Measurements from ENCODE around the gene NTRK1. TPM values are rescaled to one million over a fixed set of nuclear protein-coding genes. Genes with fewer than 3 reads are reported as not detected.

The NTRK1 gene
- total RNA-seq, 1 experiment from 2014 or later = 0.24 TPM

DNA sequence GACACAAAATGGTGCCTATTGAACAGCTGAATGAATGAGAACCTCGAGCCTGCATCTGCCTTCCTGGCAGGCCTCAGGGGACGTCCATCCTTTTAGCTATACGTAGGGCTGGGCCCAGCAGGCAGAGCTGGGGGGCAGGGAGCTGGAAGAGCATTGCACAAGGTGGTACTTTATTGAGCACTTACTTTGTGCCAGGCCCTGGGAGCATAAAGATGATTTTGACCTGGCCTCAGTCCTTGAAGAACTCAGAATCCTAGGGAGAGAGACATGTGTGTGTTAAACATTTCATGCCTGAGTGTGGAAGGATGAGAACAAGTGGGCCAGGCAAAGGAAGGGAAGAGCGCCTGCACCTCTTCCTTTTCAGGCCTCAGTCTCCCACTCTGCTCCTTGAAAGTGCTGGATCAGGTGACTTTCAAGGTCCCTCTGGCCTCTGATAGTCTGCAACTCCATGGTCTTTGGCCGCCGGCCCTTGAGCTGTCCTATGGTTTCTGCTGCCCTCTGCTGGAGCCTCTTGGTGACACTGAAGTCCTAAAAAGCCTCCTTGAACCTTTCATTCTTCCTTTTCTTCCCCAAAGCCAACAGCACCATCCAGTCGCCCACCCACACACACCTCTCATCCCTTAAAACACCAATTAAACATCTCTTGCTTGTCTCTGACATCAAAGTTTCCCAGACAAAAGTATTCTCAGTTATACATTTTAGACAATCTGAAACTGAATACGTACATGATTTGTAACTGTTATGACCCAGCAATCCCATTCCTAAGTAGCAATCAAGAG, 29.3 kb downstream of the NTRK1 start:
- H4K5ac ChIP-seq (ENCODE audit: insufficient read length, low read depth, low read length) = no peak overlapping the region
- no CpG with 5 or more reads among the region's 8 CpGs for WGBS (ENCODE audit: extremely low coverage, insufficient read length, low lambda C conversion rate)
- H3K27ac Mint-ChIP-seq = 0 out of 7 replicates have a peak overlapping the region, but pooled peaks of 1 of the 3 experiments have one; percentile 10
- H3K18ac ChIP-seq (ENCODE audit: insufficient read length, low read depth, low read length) = no peak overlapping the region
- H3K14ac ChIP-seq (ENCODE audit: insufficient read depth, low read length) = no peak overlapping the region
- H4K20me1 ChIP-seq (ENCODE audit: control insufficient read depth, insufficient read depth, insufficient read length) = no peaks in the 10 kb centered on the region
- TF ChIP-seq, protein P1, sequence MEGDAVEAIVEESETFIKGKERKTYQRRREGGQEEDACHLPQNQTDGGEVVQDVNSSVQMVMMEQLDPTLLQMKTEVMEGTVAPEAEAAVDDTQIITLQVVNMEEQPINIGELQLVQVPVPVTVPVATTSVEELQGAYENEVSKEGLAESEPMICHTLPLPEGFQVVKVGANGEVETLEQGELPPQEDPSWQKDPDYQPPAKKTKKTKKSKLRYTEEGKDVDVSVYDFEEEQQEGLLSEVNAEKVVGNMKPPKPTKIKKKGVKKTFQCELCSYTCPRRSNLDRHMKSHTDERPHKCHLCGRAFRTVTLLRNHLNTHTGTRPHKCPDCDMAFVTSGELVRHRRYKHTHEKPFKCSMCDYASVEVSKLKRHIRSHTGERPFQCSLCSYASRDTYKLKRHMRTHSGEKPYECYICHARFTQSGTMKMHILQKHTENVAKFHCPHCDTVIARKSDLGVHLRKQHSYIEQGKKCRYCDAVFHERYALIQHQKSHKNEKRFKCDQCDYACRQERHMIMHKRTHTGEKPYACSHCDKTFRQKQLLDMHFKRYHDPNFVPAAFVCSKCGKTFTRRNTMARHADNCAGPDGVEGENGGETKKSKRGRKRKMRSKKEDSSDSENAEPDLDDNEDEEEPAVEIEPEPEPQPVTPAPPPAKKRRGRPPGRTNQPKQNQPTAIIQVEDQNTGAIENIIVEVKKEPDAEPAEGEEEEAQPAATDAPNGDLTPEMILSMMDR (conservative IDR thresholded peaks at IDR 0.05) = peak; percentile 89
- peak; percentile 85 for DNase-seq
- no peak overlapping the region for H2BK120ac ChIP-seq (ENCODE audit: low read depth, low read length, poor library complexity, severe bottlenecking)
- H3K23me2 ChIP-seq (ENCODE audit: insufficient read length, low read depth, low read length, poor library complexity, severe bottlenecking) = no peaks in the 10 kb centered on the region
- H3K4me1 ChIP-seq (ENCODE audit: insufficient read depth, low read length) = peaks cover 2% of the 10 kb centered on the region; the same call in 1 of the 2 replicates
- no peak overlapping the region for H2AK5ac ChIP-seq (ENCODE audit: insufficient read length, low read length)
- no peak overlapping the region for H3K27ac ChIP-seq (ENCODE audit: insufficient read length, low read depth, low read length)
- no peak overlapping the region for H3K9ac ChIP-seq (ENCODE audit: extremely low read depth, insufficient read length, low read length)
- H2BK15ac ChIP-seq (ENCODE audit: low read depth, low read length) = no peak overlapping the region
- H2AFZ ChIP-seq (ENCODE audit: low read length) = no peak overlapping the region
- no peak overlapping the region for H3K56ac ChIP-seq (ENCODE audit: insufficient read length, low read depth, low read length)
- peaks cover 21% of the 10 kb centered on the region; the same call in 1 of the 2 replicates for H3K27me3 ChIP-seq (ENCODE audit: insufficient read depth, low read length)
- H4K91ac ChIP-seq (ENCODE audit: insufficient read length, low read depth, low read length) = no peak overlapping the region
- H3K4me3 Mint-ChIP-seq = peak overlapping the region in 1 of 2 experiments; percentile 5; a peak in 1 of 5 replicates
- H3K4me1 Mint-ChIP-seq = peaks cover 27 to 48% of the 10 kb centered on the region in 2 experiments
- H3K9me3 Mint-ChIP-seq = no peaks in the 10 kb centered on the region; a peak in 2 of 5 replicates
- H3K4me2 ChIP-seq (ENCODE audit: insufficient read depth, insufficient read length, low read length) = no peak overlapping the region
- H3K9me3 ChIP-seq (ENCODE audit: control insufficient read depth, low read depth, low read length) = no peaks in the 10 kb centered on the region
- H3K4ac ChIP-seq (ENCODE audit: low read depth, low read length) = no peak overlapping the region
- no peak overlapping the region for H3T11ph ChIP-seq (ENCODE audit: low read length)
- H2BK20ac ChIP-seq (ENCODE audit: low read depth, low read length, poor library complexity, severe bottlenecking) = no peak overlapping the region
- no peaks in the 10 kb centered on the region for H3K79me2 ChIP-seq (ENCODE audit: insufficient read depth, low read length)
- H4K8ac ChIP-seq (replicated peaks; ENCODE audit: insufficient read length, low read depth, low read length) = no peak overlapping the region
- peaks cover 82% of the 10 kb centered on the region for H3K27me3 Mint-ChIP-seq (ENCODE audit: low read depth)
- H2BK5ac ChIP-seq (ENCODE audit: insufficient read length, low read length) = no peak overlapping the region
- no peak overlapping the region for H3K23ac ChIP-seq (ENCODE audit: insufficient read length, low read depth, low read length)
- no peaks in the 10 kb centered on the region for H3K36me3 Mint-ChIP-seq (ENCODE audit: insufficient read depth in 1 of 3, low read depth in 3 of 3)
- no peaks in the 10 kb centered on the region for H3K79me1 ChIP-seq (ENCODE audit: insufficient read depth, low read depth, low read length, poor library complexity, severe bottlenecking)
- no peak overlapping the region for H2BK12ac ChIP-seq (ENCODE audit: insufficient read length, low read depth, low read length)

Measured in H9 (cell line).